Measurements from ENCODE around the gene CPA4. TPM values are rescaled to one million over a fixed set of nuclear protein-coding genes. Genes with fewer than 3 reads are reported as not detected.

The CPA4 gene
- total RNA-seq, 2 experiments from 2014 or later = not detected

DNA sequence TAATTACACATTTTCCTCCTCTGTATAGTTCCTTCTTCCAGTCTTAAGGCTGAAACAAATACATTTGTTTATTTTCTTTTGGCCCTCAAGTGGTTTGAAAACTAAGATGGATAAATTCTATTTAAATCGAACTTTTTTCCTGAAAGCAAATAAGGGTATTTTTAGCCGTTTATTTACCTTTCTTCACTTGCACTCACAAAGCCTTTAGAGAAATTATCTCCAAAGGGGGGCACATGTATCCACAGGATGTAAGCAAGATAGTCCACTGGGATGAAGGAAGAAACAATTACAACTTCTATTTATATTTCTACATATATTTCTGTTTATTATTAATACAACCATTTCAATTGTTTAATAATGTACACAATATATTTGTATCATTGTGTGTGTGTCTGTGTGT is 10.2 kb downstream of the CPA4 start:
- no TSS peak for BruUV-seq (replicated peaks)
- no peak overlapping the region for H2AFZ ChIP-seq (ENCODE audit: low read length)
- DNase-seq (ENCODE audit: low spot score) = no peak
- H3K27ac ChIP-seq (ENCODE audit: low read depth, low read length, poor library complexity, severe bottlenecking) = no peak overlapping the region
- no peaks in the 10 kb centered on the region for H4K20me1 ChIP-seq (ENCODE audit: insufficient read depth, low read length)
- no peak overlapping the region for H3K4me3 ChIP-seq (ENCODE audit: low read depth, low read length, poor library complexity, severe bottlenecking)
- ChIA-PET POLR2A (no interaction called here), CTCF (ENCODE audit: unreplicated experiment) (no interaction called here)
- no peaks in the 10 kb centered on the region for H3K36me3 ChIP-seq (ENCODE audit: insufficient read depth, low read length)
- intact Hi-C loops (cut with micrococcal nuclease; ENCODE audit: unreplicated experiment) = no loop called here
- H3K79me2 ChIP-seq (ENCODE audit: insufficient read depth, low read depth, low read length) = no peaks in the 10 kb centered on the region
- H3K9me3 ChIP-seq (ENCODE audit: low read length) = no peaks in the 10 kb centered on the region
- H3K9me2 ChIP-seq (ENCODE audit: insufficient read depth, low read length) = no peaks in the 10 kb centered on the region
- no peak overlapping the region for H3K4me2 ChIP-seq (ENCODE audit: low read length)
- TF ChIP-seq, protein P1, sequence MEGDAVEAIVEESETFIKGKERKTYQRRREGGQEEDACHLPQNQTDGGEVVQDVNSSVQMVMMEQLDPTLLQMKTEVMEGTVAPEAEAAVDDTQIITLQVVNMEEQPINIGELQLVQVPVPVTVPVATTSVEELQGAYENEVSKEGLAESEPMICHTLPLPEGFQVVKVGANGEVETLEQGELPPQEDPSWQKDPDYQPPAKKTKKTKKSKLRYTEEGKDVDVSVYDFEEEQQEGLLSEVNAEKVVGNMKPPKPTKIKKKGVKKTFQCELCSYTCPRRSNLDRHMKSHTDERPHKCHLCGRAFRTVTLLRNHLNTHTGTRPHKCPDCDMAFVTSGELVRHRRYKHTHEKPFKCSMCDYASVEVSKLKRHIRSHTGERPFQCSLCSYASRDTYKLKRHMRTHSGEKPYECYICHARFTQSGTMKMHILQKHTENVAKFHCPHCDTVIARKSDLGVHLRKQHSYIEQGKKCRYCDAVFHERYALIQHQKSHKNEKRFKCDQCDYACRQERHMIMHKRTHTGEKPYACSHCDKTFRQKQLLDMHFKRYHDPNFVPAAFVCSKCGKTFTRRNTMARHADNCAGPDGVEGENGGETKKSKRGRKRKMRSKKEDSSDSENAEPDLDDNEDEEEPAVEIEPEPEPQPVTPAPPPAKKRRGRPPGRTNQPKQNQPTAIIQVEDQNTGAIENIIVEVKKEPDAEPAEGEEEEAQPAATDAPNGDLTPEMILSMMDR (conservative IDR thresholded peaks at IDR 0.05; ENCODE audit: low read length) = no peak
- no peak for TF ChIP-seq EZH2phosphoT487 (IDR thresholded peaks at IDR 0.05; ENCODE audit: borderline replicate concordance, low read depth, low read length)
- H3K4me1 ChIP-seq (ENCODE audit: insufficient read depth, low read length, poor library complexity, severe bottlenecking) = no peaks in the 10 kb centered on the region

DNA sequence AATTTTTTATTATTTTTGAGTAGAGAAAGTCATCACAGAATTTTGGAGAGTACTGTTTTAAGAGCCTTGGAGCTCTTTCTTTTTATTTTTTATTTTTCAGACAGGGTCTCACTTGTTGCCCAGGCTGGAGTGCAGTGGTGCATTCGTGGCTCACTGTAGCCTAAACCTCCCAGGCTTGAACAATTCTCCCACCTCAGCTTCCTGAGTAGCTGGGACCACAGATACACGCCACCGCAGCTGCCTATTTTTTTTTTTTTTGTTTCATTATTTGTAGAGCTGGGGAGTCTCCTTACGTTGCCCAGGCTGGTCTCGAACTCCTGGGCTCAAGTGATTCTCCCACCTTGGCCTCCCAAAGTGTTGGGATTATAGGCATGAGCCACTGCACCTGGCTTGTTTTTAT is 10.6 kb downstream of the CPA4 start:
- Histone ChIP-seq H3K79me2 (ENCODE audit: insufficient read depth, low read depth, low read length) (no peaks in the 10 kb centered on the region), H3K4me1 (ENCODE audit: insufficient read depth, low read length, poor library complexity, severe bottlenecking) (no peaks in the 10 kb centered on the region), H3K36me3 (ENCODE audit: insufficient read depth, low read length) (no peaks in the 10 kb centered on the region), H2AFZ (ENCODE audit: low read length) (no peak overlapping the region), H3K9me3 (ENCODE audit: low read length) (no peaks in the 10 kb centered on the region), H3K4me2 (ENCODE audit: low read length) (no peak overlapping the region), H3K27ac (ENCODE audit: low read depth, low read length, poor library complexity, severe bottlenecking) (no peak overlapping the region), H3K4me3 (ENCODE audit: low read depth, low read length, poor library complexity, severe bottlenecking) (no peak overlapping the region), H3K9me2 (ENCODE audit: insufficient read depth, low read length) (no peaks in the 10 kb centered on the region), H4K20me1 (ENCODE audit: insufficient read depth, low read length) (no peaks in the 10 kb centered on the region)
- no peak for DNase-seq (ENCODE audit: low spot score)
- ChIA-PET POLR2A (no interaction called here), CTCF (ENCODE audit: unreplicated experiment) (no interaction called here)
- intact Hi-C loops (cut with micrococcal nuclease; ENCODE audit: unreplicated experiment) = no loop called here
- BruUV-seq (replicated peaks) = no TSS peak
- TF ChIP-seq EZH2phosphoT487 (IDR thresholded peaks at IDR 0.05; ENCODE audit: borderline replicate concordance, low read depth, low read length) = no peak
- TF ChIP-seq, protein P1 (conservative IDR thresholded peaks at IDR 0.05; ENCODE audit: low read length) = no peak

DNA sequence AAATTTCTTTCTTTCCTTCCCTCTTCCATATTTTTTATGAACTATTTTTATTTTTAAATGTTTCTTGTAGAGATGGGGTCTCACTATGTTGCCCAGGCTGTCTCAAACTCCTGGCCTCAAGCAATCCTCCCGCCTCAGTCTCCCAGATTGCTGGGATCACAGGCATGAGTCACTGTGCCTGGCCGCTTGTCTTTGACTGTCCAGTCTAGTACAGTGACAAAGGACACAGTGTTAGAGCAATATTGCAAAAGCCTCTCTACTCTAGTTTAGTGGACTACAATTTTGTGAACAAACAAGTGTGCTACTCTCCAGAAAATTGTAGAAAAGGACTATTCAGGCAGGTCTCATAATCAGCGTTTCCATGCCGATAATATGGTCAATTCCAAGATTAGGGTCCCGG is 11.0 kb downstream of the CPA4 start:
- ChIA-PET POLR2A (no interaction called here), CTCF (ENCODE audit: unreplicated experiment) (no interaction called here)
- no peaks in the 10 kb centered on the region for H3K9me3 ChIP-seq (ENCODE audit: low read length)
- no peaks in the 10 kb centered on the region for H4K20me1 ChIP-seq (ENCODE audit: insufficient read depth, low read length)
- no peak overlapping the region for H3K4me3 ChIP-seq (ENCODE audit: low read depth, low read length, poor library complexity, severe bottlenecking)
- no peak for TF ChIP-seq EZH2phosphoT487 (IDR thresholded peaks at IDR 0.05; ENCODE audit: borderline replicate concordance, low read depth, low read length)
- TF ChIP-seq, protein P1 (conservative IDR thresholded peaks at IDR 0.05; ENCODE audit: low read length) = no peak
- no peak for DNase-seq (ENCODE audit: low spot score)
- H3K4me1 ChIP-seq (ENCODE audit: insufficient read depth, low read length, poor library complexity, severe bottlenecking) = no peaks in the 10 kb centered on the region
- H3K36me3 ChIP-seq (ENCODE audit: insufficient read depth, low read length) = no peaks in the 10 kb centered on the region
- no peak overlapping the region for H3K4me2 ChIP-seq (ENCODE audit: low read length)
- intact Hi-C loops (cut with micrococcal nuclease; ENCODE audit: unreplicated experiment) = no loop called here
- H3K27ac ChIP-seq (ENCODE audit: low read depth, low read length, poor library complexity, severe bottlenecking) = no peak overlapping the region
- H2AFZ ChIP-seq (ENCODE audit: low read length) = no peak overlapping the region
- no peaks in the 10 kb centered on the region for H3K9me2 ChIP-seq (ENCODE audit: insufficient read depth, low read length)
- BruUV-seq (replicated peaks) = no TSS peak
- H3K79me2 ChIP-seq (ENCODE audit: insufficient read depth, low read depth, low read length) = no peaks in the 10 kb centered on the region
